HG02759 (cell line): ENCODE measurements around the gene HNRNPA1.
"Not testable (repeated sequence)": the region's sequence is repeated elsewhere in the genome, so short reads cannot be mapped to it uniquely, and the experiment has no call there.

Experiments
- ATAC-seq: cut with Tn5 transposase; IDR thresholded peaks from one replicate; pipeline ENCODE4 v1.9.1; 2021; ENCODE audit warnings: mild to moderate bottlenecking, moderate library complexity; ENCODE audit not compliant: unreplicated experiment

The HNRNPA1 gene

DNA sequence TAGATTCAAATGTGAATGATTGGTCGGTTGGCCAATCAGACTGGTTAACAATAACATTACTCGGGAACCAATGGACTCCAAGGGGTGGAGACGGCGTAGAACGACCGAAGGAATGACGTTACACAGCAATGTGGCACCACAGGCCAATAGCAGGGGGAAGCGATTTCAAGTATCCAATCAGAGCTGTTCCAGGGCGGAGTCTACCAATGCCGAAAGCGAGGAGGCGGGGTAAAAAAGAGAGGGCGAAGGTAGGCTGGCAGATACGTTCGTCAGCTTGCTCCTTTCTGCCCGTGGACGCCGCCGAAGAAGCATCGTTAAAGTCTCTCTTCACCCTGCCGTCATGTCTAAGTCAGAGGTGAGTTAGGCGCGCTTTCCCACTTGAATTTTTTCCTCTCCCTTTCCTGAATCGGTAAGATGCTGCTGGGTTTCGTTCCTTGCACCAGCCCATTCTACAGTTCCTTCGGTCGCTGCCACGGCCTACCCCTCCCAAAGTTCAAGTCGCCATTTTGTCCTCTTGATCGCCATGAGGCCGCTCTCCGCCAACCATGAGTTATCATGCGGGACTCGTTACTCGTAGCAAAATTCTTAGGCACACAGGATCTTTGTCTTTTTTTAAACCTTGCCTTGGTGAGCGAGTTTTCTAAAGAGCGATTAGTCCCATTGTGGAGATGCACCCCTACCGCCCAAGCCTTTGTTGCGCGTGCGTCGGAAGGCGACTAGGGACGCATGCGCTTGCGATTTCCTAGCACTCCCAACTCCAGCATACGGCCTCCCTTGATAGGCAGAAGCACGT lies at the start of gene HNRNPA1:
TSS of gene HNRNPA1 (plus strand) at position 259 of the 793 bp plus-strand sequence. CDS start at position 341, 82 bp downstream.
- peak; percentile 80 for ATAC-seq

DNA sequence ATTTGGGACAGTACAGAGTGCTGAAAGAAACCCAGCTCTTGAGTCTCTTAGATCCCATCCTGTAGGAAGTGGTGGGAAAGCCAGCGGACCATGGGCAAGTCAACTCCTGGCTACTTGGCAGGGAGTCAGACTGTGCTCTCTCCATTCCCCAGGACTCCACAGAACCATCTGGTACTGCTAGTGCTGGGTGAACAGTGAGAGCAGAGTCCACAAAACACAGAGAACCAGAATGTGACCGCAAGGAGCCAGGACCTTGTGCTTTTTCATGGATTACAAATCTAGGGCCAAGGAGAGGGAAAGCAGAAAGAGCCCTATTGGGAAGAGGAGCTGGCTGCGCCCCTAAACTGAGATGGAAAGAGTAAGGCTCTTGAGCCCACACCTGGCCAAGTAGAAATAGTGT lies 49.3 kb upstream of the HNRNPA1 start:
- not testable (repeated sequence) for ATAC-seq

DNA sequence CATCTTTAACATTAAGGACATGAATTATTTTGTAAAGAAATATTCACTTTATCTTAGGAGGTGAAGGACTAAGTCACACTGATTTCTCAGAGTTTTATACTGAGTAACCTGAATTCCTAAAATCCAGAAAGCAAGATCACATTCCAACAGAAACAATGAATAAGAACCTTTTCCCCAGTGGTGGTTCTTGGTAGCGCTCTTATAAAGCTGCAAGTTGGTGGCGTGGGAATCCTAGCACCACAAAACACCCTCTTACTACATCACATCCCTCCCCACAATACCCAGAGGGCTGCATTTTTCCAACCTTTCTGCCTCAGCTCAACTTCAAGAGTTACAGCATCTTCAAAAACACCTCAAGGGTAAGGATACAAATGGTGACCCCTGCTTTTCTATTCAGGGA lies 47.7 kb upstream of the HNRNPA1 start:
- ATAC-seq = no peak

DNA sequence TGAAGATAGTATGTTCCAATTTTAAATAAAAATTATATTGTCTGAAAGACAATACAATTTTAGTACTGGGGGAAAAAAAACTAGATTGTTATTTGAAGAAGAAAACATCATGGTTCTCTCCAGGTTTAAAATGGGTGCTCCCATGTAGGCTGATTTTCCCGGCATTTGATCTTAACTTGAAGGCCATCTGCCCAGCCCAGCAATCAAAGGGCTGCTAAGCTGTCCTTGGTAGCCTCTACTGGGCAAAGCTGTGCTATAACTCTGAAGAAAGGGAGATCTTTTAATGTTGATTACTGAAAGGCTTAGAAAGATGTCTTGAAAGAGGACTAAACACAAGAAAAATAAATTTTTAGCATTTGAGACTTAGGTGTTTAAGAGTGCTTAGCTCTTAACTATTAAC lies 42.0 kb upstream of the HNRNPA1 start:
- ATAC-seq = no peak

DNA sequence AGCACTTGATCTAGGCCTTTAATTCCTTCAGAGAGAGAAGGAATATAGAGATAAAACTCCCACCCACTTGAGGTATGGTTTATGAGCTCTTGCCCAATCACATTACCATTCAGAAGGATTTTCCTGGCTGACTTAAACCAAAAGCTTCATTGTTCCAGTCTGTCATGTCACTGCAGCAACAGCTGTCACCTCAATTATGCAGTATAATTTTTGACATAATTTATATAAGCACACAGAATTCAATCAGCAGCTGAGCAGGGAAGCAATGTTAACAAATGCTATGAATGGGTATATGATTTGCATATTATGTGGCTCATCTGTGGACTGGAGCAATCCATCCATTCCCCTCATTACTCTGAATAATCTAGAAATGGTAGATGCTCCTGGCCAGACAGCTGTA lies 40.9 kb upstream of the HNRNPA1 start:
- no peak for ATAC-seq

DNA sequence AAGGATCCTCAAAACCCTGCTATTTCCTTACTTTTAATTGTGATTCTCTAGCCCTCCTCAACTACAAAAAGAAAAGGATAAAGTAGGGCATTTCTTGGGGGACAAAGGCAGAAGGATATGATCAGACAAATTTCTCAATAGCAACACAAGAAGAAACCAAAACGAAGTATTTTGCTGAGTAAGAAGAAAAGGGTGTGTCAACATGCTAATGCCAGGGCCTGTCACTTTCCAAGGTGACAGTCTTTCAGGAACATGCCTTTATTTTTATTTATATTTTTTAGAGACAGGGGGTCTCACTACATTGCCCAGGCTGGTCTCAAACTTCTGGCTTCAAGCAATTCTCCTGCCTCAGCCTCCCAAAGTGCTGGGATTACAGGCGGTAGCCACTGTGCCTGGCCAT lies 40.4 kb upstream of the HNRNPA1 start:
- no peak for ATAC-seq

DNA sequence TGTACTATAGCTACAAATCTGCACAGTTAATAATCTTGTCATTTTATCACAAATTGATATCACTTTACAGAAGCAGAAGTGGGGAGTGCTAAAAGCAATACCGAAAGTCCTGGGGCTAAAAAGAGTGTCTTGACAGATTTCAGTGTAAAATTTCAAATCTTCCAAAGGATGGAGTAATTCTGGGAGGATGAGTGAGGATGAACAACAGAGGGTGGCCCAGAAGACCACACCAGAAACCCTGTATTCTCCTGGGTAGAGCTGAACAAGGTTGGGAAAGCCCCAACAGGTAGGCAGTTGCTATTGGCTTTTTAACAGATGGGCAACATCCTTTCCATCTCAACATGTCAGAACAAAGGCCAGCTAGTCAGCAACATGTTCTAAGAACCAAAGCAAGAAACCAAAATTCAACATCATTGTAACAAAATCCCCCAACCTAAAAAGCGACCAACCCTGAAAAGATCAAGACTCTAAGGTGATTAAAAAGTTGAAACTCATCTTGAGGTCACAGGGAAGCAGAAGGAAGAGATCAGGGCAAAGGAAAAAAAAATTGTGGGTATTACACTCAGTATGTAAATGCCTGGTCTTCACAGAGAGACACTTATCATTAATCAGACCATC lies 39.4 kb upstream of the HNRNPA1 start:
- ATAC-seq = peak; percentile 64

DNA sequence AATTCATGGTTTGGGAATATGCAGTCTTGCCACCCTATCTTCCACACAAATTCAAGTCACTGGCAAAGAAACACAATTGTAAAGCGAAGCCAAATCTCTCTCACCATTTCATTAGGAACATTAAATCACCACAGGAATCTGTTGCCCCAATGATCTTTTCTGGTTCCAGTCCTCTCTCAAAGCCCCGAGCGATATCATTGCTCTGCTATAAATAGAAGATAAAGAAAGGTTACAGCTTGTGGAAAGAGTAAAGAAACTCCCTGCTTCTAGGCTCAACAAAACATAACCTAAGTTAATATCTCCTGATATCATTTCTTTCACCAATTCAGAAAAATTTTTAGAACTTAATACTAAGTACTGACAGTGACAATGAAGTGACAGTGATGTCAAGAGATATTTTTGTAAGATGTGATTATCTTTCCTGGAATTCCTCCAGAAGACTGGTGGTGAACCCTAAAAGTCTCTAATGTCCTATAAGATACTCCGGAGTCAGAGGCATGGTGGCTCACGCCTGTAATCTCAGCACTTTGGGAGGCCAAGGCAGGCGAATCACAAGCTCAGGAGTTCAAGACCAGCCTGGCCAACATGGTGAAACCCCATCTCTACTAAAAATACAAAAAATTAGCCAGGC lies 34.4 kb upstream of the HNRNPA1 start:
- ATAC-seq = no peak

DNA sequence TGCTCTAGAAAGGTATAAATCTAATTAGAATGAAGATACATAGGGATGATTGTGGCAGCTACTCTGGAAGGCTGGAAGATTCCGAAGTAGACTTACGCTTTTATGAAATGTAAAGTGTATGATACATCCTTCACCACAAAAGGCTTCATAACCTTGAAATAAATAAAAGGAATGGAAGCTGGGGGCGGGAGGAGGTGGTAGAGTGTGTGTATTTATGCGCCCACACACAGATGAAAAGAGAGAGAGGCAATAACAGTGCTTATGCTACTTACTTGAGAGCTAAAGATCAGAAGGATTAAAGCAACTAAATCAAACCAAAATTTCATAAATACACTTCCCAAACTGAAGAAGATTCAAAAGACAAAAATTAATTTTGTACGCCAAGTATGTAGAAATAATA lies 31.0 kb upstream of the HNRNPA1 start:
- no peak for ATAC-seq

DNA sequence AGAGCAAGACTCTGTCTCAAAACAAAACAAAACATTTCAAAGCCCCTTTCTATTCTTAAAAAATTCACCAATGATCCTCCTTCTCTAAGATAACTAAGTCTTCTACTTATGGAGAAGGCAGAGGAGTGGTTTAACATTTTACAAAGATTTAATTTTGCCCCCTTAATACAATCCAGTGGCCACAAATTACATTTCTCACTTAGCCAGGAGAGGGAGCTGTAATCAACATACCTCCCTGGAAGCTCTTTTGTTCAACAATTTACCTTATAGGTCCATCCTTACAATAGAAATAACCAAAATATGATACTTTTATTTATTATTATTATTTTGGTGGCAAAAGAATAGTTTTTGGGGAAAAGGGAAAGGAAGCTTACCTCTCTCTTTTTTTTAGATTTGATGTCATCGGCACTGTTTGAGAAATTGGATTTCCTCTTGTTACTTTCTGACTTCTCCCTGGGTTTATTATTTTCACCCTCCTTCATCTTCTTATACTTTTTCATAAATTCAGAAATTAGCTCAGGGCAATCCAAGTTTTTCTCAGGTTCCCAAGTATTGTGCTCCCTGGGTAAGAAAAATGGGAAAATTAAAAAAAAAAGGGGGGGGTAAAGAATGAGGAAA lies 28.8 kb upstream of the HNRNPA1 start:
- no peak for ATAC-seq

DNA sequence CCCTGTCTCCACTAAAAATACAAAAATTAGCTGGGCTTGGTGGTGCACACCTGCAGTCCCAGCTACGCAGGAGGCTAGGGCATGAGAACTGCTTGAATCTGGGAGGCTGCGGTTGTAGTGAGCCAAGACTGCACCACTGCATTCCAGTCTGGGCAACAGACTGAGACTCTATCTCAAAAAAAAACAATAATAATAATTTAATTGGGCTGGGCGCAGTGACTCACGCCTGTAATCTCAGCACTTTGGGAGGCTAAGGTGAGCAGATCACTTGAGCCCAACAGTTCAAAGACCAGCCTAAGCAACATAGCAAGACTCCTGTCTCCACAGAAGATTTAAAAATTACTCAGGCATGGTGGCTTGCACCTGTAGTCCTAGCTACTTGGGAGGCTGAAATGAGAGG lies 27.3 kb upstream of the HNRNPA1 start:
- no peak for ATAC-seq

DNA sequence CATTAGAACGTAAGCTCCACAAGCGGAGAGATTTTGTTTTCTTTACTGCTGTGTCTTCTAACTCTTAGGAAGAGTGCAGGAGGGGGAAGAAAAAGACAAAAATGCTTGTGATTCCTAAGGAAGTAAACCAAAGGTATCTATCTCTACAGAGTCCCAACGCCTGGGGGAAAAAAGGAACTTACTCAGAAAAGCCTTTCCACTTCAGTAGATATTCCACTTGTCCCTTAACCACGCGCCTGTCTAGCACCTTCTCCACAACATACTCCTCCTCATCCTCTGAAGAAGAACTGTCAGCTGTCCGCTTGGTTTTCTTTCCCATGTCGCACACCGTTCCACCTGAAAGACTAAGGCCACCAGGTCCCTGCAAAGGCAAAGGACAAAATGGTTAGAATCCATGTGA lies 23.2 kb upstream of the HNRNPA1 start:
- no peak for ATAC-seq

DNA sequence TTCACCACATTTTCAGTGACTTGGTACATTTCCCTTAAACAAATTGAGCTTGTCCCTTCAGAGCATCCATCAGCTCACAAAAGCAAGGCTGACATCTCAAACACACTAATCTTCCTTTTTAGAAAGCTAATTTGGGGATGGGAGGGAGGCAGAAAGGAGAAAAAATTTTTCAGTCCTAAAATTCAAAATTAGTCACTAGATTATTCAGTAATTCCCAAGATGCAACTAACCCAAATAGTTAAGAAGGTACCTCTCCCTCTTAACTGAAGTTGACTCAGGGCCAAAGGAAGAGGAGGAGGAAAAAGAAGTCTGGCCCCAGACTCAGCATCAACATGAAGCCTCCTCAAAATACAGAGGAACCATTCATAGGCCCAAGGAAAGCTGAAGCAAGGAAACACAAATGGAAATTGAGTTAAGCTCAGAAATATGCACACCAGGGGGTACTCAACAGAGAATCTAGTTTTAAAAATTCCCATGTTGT lies 22.3 kb upstream of the HNRNPA1 start:
- ATAC-seq = no peak

DNA sequence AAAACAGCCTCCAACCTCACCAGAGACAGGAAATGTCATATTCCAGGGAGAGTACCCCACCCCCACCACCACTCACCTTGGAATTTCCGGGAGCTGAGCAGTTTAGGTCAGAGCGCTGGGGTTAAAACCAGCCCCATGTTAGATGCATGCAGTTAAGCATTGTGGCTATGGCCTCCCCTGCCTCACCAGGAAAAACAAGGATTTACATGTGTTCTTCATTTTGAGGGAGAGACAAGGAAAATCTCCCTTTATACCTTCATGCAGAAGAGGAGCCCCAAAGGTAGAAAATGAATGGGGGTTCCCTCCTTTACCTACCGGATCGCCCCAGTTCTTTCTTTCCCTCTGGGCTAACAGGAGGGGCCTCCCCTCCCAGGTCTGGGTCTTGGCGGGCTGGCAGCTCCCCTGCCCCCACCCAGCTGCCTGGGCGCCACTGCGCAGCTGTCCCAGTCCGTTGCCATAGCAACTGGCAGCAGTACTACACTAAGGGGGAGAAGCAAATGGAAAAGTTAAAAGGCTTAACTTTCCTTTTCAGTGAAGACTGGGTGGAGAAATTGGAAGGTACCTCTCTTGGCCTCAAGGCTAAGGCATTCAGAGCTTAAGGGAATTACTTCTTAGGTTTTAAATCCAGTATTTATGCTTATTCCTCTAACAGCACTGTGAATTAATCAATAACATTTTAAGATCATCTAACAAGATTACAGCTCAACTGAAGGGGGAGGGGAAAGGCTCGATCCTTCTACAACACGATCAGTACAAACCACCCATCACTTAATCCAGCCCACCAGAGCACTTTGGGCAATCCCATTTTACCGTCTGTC lies 21.1 kb upstream of the HNRNPA1 start:
- ATAC-seq = peak; percentile 94

DNA sequence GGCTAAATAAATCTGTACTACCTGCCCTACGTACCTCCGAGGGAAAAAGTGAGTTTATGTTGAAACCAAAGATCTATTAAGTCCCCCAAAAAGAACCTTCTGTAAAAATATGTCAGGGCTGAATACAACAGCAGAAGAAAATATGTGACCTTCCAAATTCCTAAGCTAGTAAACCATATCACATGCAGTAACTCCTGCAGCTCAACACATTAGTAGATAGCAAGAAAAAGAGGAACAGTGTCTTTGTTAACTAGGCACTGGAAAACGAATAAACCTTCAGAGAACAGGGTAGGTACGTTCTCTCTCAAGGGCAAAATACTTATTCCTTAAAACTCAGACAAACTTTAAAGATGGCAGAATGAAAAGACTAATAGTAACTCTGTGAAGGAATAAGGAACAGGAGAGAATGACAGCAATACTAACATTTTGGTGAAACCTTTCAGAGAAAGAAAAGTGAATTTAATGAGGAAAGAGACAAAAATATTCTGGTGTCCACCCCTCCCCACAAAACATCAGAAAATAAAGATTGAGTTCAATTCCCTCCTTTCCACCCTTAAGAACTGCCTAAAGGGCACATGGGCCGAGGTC lies 18.6 kb upstream of the HNRNPA1 start:
- ATAC-seq = no peak

DNA sequence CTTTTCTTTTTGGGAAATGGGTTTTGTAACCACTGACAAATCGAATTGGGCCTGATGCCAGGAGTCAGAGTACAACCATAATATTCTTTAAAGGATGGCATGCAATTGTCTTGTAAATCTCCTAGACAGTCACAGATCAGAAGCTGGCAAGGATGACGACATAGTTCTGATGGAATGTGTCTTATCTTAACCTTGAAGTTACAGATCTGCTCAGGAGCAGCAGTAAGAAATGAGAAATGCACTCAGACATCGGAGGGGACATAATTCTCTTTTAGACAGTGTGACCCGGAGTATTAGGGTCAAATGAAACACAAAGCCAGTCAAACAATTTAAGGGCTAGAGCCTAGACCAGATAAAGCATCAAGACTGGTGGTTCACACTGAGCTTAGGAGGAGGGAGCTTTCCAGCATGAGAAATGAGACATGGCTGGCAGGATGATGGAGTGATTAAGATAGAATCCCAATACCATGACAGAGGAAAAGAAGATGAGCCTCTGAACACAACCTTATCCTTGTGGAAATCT lies 18.1 kb upstream of the HNRNPA1 start:
- ATAC-seq = no peak

DNA sequence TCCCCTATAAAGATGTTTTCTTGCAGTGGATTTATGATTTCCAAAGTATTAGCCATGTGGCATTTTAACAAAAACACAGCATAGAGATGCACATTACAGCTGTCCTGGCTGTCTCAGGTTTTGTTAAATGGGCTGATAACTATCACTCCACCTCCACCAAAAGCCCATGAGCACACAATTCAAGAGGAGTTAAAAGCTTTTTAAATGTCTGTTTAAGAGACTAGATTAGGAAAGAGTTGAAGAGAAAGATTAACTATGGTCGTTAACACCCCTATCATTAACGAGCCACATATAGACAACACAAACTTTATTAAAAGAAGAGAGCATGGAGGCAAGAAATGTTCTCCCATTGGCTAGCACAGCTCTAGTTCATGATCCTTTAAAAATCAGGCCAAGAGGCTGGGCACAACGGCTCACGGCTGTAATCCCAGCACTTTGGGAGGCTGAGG lies 15.1 kb upstream of the HNRNPA1 start:
- ATAC-seq = no peak

DNA sequence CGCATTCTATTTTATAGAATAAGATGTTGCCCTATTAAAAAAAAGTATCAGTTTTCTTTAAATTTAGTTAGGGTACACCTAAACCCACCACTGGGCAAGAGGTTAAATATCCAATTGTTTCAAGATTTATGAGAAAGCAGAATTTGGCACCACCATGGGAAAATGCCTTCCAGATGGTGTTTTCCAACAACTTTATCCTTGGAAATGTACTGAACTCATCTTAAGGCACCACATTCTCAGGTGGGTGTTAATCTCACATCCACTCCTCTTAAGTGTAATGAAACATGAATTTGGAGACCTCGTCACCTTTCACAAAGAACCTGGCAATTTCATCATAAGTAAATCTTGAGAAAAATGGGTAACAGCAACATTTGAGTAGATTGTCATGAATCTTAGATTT lies 13.7 kb upstream of the HNRNPA1 start:
- ATAC-seq = no peak

DNA sequence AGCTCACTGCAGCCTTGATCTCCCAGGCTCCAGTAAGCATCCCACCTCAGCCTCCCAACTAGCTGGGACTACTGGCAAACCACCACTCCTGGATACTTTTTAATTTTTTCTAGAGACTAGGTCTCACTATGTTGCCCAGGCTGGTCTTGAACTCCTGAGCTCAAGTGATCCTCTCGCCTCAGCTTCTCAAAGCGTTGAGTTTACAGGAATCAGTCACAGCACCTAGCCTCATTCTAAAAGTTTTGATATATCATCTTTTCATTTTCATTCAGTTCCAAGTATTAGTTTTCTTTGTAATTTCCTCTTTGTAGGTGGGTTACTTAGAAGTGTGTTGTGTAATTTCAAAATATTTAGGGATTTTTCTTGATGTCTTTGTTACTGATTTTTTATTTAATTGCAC lies 10.2 kb upstream of the HNRNPA1 start:
- ATAC-seq = no peak

DNA sequence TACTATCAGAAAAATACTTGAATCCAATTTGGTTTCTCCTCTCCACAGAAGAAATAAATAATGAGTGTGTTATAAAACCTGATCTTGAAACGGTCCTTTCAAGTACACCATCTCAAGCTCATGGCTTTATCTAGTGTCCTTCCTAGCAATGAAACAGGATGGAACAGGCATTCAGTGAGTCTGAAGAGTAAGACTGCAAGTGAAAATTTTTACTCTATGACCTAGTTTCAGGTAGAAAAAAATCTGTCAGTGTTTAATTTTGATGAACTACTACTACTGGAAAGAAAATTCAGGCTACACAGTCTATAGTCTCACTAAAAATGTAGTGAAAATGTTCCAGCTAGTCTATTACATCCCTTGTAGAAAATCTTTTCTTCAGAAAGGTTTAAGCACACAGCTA lies 8.3 kb upstream of the HNRNPA1 start:
- no peak for ATAC-seq
